Measurements from ENCODE around the gene TFF2.

- TF ChIP-seq CTCF (IDR thresholded peaks at IDR 0.05) (no peak), POLR2A (IDR thresholded peaks at IDR 0.05) (no peak)
Observed at GRCh38 chr21:42332557-42333317, 18.1 kb downstream of the TFF2 start.
